ENCODE data around the gene CCR5.
"Not testable (repeated sequence)": the region's sequence is repeated elsewhere in the genome, so short reads cannot be mapped to it uniquely, and the experiment has no call there.

Gene CCR5

DNA sequence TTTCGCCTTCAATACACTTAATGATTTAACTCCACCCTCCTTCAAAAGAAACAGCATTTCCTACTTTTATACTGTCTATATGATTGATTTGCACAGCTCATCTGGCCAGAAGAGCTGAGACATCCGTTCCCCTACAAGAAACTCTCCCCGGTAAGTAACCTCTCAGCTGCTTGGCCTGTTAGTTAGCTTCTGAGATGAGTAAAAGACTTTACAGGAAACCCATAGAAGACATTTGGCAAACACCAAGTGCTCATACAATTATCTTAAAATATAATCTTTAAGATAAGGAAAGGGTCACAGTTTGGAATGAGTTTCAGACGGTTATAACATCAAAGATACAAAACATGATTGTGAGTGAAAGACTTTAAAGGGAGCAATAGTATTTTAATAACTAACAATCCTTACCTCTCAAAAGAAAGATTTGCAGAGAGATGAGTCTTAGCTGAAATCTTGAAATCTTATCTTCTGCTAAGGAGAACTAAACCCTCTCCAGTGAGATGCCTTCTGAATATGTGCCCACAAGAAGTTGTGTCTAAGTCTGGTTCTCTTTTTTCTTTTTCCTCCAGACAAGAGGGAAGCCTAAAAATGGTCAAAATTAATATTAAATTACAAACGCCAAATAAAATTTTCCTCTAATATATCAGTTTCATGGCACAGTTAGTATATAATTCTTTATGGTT is at the start of gene CCR5:
TSS of gene CCR5 (plus strand) at position 108 of the 680 bp plus-strand sequence. CDS start 1,957 bp downstream, outside the sequence.
- DNase-seq, result no peak

DNA sequence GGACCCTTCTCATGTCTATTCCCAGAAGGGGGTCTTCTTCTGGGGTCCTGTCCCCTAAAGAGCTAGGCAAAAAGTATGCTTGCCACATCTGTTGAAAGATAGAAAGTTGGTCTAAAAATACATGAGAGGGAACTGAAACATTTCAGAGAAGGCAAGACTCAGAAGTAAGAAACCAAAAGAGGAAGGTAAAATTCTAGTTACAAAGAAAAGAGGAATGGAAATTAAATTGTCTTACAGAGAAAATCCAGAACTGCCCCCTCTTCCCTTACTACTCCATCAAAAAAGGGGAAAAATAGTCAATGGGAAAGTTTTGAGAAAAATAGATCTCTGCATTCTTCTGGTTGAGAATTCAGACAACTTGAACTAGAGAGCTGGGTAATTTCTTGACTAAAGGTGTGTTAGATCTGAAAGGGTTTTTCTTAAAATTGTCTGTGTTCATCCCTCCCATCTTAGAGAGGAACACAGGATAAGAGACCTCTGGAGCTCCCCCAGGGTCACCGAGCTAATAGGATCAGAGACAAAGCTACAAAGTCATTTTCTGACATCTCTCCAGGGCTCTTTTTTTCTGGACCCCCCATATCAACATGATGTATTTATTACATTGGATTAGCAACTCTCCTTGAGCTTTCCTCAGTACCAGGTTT is 49.2 kb upstream of the CCR5 start:
- DNase-seq, result no peak

DNA sequence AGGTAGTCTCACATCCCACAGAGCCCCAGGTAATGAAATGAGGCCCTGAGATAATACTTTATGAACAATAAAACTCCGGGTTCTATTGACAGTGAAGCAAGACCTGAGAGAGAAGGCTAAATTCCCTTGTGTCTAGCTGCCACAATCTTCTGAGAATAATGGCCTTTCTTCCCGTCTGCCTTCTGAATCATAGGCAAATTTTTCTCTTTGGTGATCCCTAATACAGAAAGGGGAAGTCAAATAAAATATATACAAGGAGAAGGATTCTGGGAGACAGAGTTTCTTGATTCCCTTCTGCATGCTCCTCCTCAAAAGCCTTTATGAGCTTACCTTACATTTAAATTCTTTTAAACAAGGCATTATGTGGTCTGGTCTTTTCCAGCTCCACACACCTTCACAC is 46.7 kb upstream of the CCR5 start:
- DNase-seq, result no peak

DNA sequence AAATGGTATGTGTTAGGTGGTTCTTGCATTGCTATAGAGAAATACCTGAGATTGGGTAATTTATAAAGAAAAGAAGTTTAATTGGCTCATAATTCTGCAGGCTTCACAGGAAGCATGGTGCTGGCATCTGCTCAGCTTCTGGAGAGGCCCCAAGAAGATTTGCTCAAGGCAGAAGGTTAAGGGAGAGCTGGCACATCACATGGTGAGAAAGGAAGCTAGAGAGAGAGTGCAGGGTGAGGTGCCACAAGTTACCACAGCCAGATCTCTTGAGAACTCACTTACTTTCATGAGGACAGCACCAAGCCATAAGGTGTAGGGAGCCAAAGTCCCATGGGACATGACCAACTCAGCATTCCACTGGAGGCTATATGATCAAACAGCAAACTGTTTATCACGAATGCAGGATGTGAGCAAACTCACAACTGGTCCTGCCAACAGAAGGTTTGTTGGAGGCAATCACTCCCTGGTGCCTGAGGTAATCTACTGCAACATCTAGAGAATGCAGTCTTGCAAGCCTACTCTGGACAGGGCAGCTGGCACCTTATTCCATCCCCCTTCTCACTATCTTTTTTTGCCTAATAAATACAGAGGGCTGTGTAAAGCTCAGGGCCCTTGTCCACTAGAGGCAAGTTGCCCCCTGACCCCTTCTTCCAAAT is 45.0 kb upstream of the CCR5 start:
- DNase-seq, result no peak

DNA sequence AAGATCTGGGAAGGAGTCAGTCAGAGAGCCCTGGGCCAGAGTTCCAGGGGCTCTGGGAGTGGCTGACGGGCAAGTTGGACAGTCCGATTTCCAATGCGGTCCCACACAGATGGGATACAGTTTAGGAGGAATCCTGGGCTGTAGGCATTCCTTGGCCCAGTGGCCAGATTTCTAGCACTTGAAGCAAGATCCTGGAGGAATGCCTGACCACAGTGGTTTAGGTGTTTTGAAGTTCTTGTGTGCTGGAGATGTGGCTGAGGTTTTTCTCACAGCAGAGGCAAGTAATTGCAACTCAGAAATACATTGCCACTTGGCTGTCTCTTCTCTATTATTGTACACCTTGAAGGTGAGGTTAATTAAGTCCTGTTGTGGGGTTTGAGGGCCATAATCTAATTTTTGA is 40.1 kb upstream of the CCR5 start:
- not testable (repeated sequence) for DNase-seq

DNA sequence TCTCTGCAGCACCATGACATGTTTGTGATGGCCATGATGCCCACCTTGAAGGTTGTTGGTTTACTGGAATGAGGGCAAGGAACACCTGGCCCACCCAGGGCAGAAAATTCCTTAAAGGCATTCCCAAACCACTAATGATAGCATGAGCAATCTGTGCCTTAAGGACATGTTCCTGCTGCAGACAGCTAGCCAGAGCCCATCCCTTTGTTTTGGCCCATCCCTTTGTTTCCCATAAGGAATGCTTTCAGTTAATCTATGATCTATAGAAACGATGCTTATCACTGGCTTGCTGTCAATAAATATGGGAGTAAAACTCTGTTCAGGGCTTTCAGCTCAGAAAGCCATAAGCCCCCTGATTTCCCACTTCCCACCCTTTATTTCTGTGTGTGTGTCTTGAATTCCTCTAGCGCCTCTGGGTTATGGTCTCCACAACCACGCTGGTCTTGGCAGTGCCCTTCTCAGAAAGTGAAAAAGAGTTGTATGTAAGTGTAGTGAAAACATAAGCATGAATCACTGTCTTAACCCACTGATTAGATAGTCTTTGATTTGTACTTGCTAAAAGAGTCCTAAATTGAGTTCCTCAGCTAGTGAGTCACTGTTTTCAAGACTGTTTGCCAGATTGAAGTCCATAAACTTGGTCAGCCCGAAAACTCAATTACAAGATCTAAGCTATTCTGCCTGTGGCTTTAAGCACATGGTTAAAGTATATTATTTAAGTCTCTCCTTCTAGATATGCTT is 35.8 kb upstream of the CCR5 start:
- no peak for DNase-seq

DNA sequence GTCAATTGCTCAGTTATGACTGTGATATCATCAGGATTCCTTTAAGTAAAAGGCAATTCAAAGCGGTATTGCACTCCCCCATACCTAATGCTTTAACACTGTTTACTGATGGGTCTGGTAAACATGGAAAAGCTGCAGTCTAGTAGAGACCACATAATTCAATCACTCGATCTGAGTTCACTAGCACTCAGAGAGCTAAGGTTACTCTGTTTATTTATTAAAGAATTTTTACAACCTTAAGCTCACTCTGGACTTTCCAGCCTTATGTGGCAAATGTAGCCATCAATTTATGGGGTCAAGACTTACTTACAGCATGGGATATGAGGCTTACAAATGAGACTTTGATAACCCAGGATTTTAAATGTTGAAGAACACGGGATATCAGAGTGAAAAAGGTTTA is 35.2 kb upstream of the CCR5 start:
- DNase-seq, result no peak

DNA sequence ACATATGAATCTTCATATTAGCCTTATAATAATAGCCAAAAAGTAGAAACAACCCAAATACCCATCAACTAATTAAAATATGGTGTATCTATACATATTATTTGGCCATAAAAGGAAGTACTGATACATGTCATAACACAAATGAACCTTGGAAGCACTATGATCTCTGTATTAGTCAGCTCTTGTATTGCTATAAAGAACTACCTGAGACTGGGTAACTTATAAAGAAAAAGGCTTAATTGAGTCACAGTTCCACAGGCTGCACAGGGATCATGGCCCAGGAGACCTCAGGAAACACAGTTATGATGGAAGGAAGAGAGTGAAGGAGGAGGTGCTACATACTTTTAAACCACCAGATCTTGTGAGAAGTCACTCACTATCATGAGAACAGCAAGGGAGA is 32.8 kb upstream of the CCR5 start:
- no peak for DNase-seq

DNA sequence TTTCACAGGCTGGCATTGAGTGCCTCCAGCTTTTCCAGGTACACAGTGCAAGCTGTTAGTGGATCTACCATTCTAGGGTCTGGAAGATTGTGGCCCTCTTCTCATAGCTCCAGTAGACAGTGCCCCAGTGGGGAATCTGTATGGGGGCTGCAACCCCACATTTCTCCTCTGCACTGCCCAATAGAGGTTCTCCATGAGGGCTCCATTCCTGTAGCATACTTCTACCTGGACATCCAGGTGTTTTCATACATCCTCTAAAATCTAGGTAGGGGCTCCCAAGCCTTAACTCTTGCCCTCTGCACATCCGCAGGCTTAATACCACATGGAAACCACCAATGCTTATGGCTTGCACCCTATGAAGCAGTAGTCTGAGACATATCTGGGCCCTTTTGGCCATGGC is 31.9 kb upstream of the CCR5 start:
- no peak for DNase-seq

DNA sequence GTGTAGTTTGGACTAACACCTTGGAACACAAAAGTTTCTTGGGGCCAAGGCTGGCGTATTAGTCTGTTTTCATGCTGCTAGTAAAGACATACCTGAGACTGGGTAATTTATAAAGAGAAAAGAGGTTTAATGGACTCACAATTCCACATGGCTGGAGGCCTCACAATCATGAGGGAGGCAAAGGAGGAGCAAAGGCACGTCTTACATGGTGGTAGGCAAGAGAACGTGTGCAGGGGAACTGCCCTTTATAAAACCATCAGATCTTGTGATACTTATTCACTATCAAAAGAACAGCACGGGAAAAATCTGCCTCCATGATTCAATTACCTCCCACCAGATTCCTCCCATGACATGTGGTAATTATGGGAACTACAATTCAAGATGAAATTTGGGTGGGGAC is 26.3 kb upstream of the CCR5 start:
- DNase-seq, result no peak

DNA sequence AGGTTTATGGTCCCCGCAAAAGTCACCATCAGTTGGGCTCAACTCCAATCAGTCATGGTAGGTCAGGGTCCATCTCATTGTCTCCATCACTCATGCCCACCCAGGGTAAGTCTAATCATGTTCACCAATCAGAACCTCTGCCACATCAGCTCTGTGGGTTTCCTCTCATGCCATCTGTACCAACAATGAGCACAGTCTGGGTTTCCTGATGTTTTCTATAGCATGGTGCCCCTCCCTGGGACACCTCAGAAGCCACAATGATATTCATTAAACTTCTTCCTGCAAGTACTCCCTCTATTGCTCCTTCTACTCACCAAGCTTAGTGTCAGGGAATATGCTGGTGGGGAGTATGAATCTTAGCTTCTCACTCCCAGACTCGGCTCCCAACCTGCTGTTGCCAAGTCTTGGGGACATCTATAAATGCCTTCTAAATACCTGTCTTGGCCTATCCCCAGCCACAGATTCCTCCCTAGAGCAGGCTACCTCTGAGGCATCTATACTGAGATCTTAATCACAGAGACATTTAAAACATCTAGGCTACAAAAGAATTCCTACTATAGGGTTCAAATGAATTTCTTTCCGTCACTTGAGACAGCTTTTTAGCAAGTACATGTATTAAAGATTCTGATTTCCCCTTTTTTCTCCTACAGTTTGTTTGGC is 21.8 kb upstream of the CCR5 start:
- DNase-seq, result peak; percentile 14

DNA sequence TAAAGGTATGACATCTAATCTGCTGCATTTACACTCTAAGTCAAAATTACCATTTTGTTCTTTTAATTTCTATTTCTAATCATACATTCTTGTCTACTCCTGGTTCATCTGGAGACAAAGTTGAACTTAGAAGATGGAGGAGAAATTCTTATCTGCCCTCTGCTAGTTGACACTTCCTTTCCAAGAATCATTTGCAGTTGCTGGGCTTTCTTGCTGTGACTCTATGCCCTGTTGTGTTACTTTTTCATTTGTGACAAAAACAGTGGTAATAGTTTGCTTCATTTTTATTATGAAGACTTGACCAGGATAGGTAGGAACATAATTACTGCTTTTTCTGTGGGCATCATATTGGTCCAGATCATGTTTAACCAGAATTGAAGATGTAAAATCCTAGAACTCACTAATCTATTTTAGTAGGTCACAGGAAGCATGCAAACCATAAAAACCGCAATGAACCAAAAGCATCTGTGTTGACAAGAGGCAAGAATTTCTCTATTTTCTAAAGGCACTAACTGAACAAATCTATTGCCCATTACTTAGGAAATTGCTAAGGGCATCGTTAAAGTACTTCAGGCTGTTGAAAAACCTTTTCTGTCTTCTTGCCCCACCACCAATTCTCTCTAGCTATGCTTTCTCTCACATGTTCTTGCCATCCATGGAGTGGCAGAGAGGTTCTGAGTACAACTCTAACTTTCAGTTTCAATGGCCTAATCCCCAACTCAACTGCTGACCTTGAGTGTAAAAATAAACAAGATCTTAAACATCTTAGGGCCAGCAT is 21.1 kb upstream of the CCR5 start:
- peak; percentile 64 for DNase-seq

DNA sequence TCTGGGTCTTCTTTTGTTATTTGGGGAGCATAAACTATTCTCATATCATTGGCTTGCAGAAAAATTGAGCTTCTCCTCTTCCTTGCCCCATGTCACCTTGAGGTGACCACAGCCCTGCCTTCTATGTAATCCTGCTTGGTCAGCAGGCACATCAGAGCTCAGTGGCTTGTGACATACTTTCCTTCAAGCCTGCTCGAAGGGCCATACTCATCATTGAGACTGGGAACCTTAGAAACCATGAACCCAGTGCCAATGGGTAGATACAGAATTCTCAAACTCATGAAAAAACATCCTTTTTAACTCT is 20.5 kb upstream of the CCR5 start:
- no peak for DNase-seq

DNA sequence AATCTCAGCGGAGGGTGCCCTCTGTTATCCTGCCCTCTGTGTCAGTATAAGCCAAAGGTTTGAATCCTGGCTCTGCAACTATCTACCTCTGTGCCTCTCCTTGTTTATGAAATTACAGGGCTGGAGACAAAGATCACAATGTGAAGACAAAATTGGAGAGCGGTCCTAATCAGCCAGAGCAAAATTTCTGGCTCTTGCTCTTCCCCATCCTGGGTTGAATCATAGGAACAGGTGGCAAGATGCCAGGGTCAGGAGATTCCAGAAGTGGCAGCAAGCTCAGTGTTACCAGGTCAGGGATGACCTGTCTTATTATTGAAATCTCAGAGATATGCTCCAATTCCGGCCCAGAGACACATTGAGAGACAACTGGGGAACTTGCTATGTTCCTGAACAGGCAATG is 19.1 kb upstream of the CCR5 start:
- no peak for DNase-seq

DNA sequence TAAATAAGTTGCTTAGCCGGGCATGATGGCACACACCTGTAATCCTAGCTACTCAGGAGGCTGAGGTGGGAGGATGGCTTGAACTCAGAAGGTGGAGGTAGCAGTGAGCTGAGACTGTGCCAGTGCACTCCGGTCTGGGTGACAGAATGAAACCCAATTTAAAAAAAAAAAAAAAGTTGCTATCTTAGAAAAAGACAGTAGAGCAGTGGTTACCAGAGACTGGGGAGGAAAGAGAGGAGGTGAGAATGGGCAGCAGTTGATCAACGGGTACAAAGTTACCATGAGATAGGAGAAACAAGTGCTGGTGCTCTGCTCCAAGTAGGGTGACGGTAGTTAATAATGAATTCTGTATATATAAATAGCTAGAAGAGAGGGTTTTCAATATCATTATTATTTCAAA is 17.7 kb upstream of the CCR5 start:
- DNase-seq, result no peak

DNA sequence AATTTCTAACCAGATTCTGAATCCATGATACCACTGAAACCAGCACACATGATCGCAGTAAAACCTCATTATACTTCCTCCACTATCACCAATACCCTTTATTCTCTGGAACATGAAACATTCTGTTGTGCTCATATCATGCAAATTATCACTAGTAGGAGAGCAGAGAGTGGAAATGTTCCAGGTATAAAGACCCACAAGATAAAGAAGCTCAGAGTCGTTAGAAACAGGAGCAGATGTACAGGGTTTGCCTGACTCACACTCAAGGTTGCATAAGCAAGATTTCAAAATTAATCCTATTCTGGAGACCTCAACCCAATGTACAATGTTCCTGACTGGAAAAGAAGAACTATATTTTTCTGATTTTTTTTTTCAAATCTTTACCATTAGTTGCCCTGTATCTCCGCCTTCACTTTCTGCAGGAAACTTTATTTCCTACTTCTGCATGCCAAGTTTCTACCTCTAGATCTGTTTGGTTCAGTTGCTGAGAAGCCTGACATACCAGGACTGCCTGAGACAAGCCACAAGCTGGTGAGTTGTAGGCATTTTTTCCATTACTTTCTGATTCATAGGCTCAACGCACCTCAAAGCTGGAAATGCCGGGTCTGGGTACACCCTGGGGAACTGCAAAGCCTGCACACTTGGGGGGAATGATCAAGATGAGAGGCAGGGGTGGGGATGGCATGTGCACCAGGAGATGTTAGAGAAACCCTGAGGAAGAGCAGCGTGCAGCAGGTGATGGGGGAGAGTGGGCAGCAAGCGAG is 16.9 kb upstream of the CCR5 start, which contains the start of gene CCR2:
TSS of gene CCR2 (plus strand) at position 465 of the 764 bp plus-strand sequence. CDS start 3,417 bp downstream, outside the sequence.
- peak; percentile 67 for DNase-seq

DNA sequence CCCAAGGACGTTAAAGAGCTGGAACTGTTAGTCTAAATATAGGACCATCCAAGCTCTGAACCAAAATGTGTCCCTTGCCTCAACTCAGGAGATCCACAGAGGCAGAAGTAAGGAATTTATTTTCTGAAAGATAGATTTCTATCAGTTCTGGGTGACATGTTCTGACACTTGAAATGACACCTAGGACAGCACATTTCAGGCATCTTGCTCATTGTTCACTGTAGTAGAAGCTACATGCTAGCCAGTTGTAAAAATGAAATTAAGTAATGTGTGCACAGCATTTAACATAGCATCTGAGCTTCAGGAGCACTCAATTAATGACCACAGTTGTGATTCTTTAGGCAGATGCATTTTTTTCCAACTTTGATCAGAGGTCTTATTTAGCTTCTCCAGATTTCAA is 16.3 kb upstream of the CCR5 start:
- DNase-seq, result no peak

DNA sequence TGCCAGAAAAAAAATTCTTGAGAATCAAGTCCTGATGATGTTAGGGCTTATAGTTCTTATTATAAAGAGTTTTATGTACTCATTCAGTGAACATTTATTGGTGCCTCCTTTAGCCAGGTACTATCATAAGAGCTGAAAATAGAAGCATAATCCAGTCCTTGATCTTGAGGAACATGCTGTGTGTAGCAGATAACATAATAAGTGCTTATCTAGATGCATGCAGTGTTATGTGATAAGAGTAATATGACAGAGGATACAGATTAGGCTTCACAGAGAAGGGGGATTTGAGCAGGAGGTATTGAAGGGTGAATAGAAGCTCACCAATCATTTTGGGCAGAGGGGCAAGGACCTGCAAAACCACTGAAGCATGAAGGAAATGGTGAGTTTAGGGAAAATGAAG is 15.8 kb upstream of the CCR5 start:
- DNase-seq, result peak; percentile 16

DNA sequence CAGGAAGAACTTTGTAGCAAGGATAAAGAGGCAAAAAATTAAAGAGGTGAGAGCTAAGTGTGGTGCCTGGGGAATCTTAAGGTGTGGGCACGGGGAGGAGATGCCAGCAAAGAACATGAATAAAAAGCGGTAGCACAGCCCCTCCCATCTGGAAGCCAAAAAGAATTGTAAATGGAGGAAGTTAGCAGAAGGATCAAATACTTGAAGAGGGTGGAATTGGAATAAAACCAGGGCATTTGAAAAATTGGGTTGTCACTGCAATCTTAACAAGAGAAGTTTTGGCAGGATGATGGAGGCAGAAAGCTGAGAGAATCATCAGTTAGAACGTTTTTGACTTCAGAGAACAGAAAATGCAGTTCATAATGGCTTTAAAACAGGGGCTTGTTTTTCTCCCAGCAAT is 14.5 kb upstream of the CCR5 start:
- DNase-seq, result no peak

DNA sequence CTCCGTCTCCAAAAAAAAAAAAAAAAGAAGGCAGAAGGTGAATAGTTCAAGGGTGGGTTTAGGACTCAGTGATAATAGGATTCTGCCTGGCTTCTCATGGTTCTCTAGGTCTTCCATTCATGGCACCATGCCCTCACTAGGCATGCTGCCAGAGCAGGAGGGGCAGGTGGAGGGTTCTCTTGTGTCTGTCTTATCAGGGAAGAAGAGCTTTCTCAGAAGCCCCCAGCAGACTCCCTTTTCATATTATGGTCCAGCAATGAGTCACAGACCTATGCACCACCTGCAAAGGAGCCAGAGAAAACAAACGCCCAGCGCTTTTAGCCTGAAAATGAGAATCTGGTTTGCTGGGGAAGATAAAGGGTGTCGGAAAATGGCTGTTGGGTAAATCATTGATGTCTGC is 13.8 kb upstream of the CCR5 start:
- DNase-seq, result no peak

DNA sequence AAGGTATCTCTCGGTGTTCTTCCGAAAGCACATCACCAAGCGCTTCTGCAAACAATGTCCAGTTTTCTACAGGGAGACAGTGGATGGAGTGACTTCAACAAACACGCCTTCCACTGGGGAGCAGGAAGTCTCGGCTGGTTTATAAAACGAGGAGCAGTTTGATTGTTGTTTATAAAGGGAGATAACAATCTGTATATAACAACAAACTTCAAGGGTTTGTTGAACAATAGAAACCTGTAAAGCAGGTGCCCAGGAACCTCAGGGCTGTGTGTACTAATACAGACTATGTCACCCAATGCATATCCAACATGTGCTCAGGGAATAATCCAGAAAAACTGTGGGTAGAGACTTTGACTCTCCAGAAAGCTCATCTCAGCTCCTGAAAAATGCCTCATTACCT is 12.3 kb upstream of the CCR5 start:
- DNase-seq, result no peak

All from GF-D8 (cell line).